ENCODE measurements around the gene TSPYL1. TPM values are rescaled to one million over a fixed set of nuclear protein-coding genes. Genes with fewer than 3 reads are reported as not detected.

Gene TSPYL1
- total RNA-seq, 1 donor from 2014 or later = 73.5 TPM

- DNase-seq (ENCODE audit: low read depth) = no peak
- no peak for TF ChIP-seq CTCF (IDR thresholded peaks at IDR 0.05; ENCODE audit: insufficient read depth, low read length, poor library complexity, severe bottlenecking)
- no peaks in the 10 kb centered on the region for H3K36me3 ChIP-seq (ENCODE audit: control insufficient read depth, insufficient read depth, low read length)
Observed at GRCh38 chr6:116313101-116313776, 33.5 kb upstream of the TSPYL1 start.

GRCh38 chr6:116309657-116310056 lies 29.9 kb upstream of the TSPYL1 start:
- no peak for DNase-seq (ENCODE audit: low read depth)
- no peaks in the 10 kb centered on the region for H3K27me3 ChIP-seq (ENCODE audit: control insufficient read depth, insufficient read depth, low read length)
- TF ChIP-seq CTCF (IDR thresholded peaks at IDR 0.05; ENCODE audit: insufficient read depth, low read length, poor library complexity, severe bottlenecking) = no peak
- H3K36me3 ChIP-seq (ENCODE audit: control insufficient read depth, insufficient read depth, low read length) = no peaks in the 10 kb centered on the region
- H3K4me3 ChIP-seq (ENCODE audit: low read depth, low read length) = no peak overlapping the region

More at GRCh38 chr6:116313101-116313776, 33.5 kb upstream of the TSPYL1 start:
- no peaks in the 10 kb centered on the region for H3K27me3 ChIP-seq (ENCODE audit: control insufficient read depth, insufficient read depth, low read length)
- H3K4me3 ChIP-seq (ENCODE audit: low read depth, low read length) = no peak overlapping the region

GRCh38 chr6:116309001-116309400 lies 29.3 kb upstream of the TSPYL1 start:
- H3K36me3 ChIP-seq (ENCODE audit: control insufficient read depth, insufficient read depth, low read length) = no peaks in the 10 kb centered on the region
- no peaks in the 10 kb centered on the region for H3K27me3 ChIP-seq (ENCODE audit: control insufficient read depth, insufficient read depth, low read length)
- no peak for TF ChIP-seq CTCF (IDR thresholded peaks at IDR 0.05; ENCODE audit: insufficient read depth, low read length, poor library complexity, severe bottlenecking)
- no peak overlapping the region for H3K4me3 ChIP-seq (ENCODE audit: low read depth, low read length)
- DNase-seq (ENCODE audit: low read depth) = no peak

- no peak for TF ChIP-seq CTCF (IDR thresholded peaks at IDR 0.05; ENCODE audit: insufficient read depth, low read length, poor library complexity, severe bottlenecking)
Observed at GRCh38 chr6:116307633-116308032, 27.9 kb upstream of the TSPYL1 start.

GRCh38 chr6:116307001-116307400 lies 27.3 kb upstream of the TSPYL1 start:
- H3K4me3 ChIP-seq (ENCODE audit: low read depth, low read length) = no peak overlapping the region
- H3K36me3 ChIP-seq (ENCODE audit: control insufficient read depth, insufficient read depth, low read length) = no peaks in the 10 kb centered on the region
- H3K27me3 ChIP-seq (ENCODE audit: control insufficient read depth, insufficient read depth, low read length) = no peaks in the 10 kb centered on the region
- DNase-seq (ENCODE audit: low read depth) = no peak
- TF ChIP-seq CTCF (IDR thresholded peaks at IDR 0.05; ENCODE audit: insufficient read depth, low read length, poor library complexity, severe bottlenecking) = no peak

More at GRCh38 chr6:116307633-116308032, 27.9 kb upstream of the TSPYL1 start:
- H3K27me3 ChIP-seq (ENCODE audit: control insufficient read depth, insufficient read depth, low read length) = no peaks in the 10 kb centered on the region
- DNase-seq (ENCODE audit: low read depth) = no peak
- no peak overlapping the region for H3K4me3 ChIP-seq (ENCODE audit: low read depth, low read length)
- no peaks in the 10 kb centered on the region for H3K36me3 ChIP-seq (ENCODE audit: control insufficient read depth, insufficient read depth, low read length)
